Mesenteric fat pad (tissue), 1 donor: ENCODE results near the gene PHF3. TPM values are rescaled to one million over a fixed set of nuclear protein-coding genes. Genes with fewer than 3 reads are reported as not detected.

Experiments
- DNase-seq: peaks from one replicate; pipeline ENCODE4 v3.0.0-alpha.2; 2020; ENCODE audit warnings: low spot score
- long read RNA-seq: library from polyadenylated mRNA; unstranded; transcript quantifications from one replicate; pipeline ENCODE4 v2.0.0, GENCODE V29; 2020
- total RNA-seq: library from RNA; stranded (reverse); fragmentation: NEBNext Ultra II Directional; extraction: Animal tissue kit (Norgen Biotek cat#: 25700); gene quantifications from one replicate; pipeline ENCODE4 v1.2.1, GENCODE V29; 2021
- donor health status: DM: yes; HTN: yes; CAD: no.

The PHF3 gene, protein sequence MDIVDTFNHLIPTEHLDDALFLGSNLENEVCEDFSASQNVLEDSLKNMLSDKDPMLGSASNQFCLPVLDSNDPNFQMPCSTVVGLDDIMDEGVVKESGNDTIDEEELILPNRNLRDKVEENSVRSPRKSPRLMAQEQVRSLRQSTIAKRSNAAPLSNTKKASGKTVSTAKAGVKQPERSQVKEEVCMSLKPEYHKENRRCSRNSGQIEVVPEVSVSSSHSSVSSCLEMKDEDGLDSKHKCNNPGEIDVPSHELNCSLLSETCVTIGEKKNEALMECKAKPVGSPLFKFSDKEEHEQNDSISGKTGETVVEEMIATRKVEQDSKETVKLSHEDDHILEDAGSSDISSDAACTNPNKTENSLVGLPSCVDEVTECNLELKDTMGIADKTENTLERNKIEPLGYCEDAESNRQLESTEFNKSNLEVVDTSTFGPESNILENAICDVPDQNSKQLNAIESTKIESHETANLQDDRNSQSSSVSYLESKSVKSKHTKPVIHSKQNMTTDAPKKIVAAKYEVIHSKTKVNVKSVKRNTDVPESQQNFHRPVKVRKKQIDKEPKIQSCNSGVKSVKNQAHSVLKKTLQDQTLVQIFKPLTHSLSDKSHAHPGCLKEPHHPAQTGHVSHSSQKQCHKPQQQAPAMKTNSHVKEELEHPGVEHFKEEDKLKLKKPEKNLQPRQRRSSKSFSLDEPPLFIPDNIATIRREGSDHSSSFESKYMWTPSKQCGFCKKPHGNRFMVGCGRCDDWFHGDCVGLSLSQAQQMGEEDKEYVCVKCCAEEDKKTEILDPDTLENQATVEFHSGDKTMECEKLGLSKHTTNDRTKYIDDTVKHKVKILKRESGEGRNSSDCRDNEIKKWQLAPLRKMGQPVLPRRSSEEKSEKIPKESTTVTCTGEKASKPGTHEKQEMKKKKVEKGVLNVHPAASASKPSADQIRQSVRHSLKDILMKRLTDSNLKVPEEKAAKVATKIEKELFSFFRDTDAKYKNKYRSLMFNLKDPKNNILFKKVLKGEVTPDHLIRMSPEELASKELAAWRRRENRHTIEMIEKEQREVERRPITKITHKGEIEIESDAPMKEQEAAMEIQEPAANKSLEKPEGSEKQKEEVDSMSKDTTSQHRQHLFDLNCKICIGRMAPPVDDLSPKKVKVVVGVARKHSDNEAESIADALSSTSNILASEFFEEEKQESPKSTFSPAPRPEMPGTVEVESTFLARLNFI (N-terminal part only)
- 41.2 TPM for total RNA-seq
- long read RNA-seq, partial matches to known transcripts: 46 of 59 reads
- long read RNA-seq, other reads (novel, unspliced or antisense): 11 of 59 reads

DNA sequence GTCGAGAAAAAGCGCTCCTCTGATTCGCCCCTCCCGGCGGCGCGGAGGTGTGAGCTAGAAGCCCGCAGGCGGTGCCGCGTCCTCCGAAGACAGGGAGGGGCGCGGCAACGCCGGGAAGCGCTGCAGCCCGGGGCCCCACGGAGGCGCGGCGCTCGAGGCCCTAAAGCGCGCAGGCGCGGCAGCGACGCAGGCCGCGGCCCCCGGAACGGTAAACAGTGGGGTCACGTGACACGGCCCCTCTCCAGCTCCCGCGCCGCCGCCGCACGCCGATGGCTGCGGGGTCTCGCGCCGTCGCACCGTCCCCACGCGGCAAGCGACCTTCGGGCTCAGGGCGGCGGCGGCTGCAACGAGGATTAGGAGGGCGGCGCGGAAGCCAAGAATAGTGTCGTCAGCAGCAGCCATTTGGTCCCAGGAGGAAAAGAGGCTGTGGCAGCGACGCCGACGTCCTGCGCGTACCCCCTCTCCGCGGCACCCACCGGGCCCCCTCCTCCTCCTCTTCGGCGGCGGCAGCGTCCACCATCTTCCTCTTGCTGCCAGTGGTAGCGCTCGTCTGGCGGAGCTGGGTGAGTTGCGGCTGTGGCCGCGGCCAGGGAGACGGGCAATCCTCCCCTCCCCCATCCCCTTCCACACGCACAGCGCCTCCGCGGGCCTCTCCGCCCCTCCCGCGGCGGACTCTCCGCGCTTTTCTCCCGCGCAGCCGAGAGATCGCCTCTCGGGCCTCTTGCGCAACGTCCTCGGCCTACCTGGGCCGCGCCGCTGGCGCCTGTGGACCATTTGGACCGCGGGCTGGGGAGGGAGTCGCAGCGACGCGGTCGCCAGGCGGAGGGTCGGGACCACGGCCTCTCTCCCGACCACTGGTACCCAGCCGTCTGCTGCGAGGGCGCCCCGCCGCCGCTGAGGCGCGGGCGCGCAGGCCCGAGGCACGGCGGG lies at the start of gene PHF3:
Gene PHF3, plus strand, starts transcription at position 215 of the 930 bp plus-strand sequence. CDS start 10,750 bp downstream, outside the sequence.
- DNase-seq: peak; percentile 96

DNA sequence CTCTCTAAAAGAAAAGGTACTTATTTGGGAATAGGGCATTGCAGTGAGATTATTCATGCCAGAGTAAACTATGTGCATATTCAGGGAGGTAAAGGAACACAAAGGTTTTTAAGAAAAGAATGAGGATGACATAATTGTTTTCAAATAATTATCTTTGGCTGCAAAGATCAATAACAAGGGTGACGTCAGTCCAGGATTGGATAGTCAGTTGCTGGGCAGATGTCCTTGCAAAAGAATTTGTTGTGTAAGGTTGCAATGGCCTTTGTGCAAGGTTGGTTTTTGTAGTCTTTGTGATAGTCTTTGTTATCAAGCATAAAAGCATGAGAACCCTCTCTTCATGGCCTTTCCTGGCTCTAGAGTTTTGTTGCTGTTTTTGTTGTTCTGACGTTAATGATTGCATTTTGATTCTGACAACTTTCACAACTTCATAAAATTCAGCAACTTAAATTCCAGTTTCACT lies 45.6 kb upstream of the PHF3 start:
- DNase-seq: no peak

DNA sequence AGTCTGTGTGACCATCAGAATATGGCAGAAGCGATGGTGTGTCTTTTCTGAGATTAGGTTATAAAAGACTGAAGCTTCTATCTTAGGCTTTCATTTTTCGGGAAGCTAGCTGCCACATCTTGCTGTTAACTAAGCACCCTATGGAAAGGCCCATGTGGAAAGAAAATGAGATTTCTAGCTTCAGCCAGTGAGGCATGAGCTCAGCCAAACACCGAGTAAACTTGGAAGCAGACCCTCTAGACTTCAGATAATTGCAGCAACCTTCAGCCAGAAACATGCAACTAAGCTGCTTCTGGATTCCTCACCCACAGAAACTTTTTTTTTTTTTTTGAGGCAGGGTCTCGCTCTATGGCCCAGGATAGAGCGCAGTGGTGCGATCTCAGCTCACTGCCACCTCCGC lies 42.7 kb upstream of the PHF3 start:
- DNase-seq: no peak

DNA sequence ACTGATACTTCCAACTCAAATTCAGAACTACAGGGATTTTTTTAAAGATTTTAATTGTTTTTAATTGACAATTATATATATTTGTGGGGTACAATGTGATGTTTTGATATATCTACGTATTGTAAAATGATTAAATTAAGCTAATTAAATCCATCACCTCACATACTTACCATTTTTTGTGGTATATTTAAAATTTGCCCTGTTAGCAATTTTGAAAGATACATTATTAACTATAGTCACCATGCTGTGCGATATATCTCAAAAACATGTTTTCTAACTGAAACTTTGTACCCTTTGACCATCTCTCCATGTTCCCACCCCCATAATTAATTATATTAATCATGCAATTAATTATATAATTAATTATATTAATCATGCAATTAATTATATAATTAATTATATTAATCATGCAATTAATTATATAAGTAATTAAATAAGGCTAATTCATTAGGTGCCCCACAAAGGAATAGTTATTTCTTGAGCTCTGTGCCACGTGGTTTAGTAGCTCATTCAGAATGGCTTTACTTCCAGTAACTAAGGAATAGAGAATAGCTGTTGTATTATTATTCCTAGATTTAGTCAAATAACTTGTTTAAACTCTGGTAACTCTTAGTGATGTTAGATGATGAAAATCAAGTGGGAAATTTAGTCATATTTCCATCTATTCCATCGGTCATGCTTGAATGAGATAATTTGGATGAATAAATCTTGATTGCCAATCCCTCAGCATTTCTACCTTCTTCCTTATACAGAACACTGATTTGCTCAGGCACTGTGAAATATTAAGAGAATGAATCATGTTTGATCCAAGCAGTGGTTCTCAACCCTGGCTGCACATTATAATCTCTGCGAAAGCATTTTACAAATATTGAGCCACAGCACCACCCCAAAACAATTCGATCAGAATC lies 38.2 kb upstream of the PHF3 start:
- DNase-seq: no peak

DNA sequence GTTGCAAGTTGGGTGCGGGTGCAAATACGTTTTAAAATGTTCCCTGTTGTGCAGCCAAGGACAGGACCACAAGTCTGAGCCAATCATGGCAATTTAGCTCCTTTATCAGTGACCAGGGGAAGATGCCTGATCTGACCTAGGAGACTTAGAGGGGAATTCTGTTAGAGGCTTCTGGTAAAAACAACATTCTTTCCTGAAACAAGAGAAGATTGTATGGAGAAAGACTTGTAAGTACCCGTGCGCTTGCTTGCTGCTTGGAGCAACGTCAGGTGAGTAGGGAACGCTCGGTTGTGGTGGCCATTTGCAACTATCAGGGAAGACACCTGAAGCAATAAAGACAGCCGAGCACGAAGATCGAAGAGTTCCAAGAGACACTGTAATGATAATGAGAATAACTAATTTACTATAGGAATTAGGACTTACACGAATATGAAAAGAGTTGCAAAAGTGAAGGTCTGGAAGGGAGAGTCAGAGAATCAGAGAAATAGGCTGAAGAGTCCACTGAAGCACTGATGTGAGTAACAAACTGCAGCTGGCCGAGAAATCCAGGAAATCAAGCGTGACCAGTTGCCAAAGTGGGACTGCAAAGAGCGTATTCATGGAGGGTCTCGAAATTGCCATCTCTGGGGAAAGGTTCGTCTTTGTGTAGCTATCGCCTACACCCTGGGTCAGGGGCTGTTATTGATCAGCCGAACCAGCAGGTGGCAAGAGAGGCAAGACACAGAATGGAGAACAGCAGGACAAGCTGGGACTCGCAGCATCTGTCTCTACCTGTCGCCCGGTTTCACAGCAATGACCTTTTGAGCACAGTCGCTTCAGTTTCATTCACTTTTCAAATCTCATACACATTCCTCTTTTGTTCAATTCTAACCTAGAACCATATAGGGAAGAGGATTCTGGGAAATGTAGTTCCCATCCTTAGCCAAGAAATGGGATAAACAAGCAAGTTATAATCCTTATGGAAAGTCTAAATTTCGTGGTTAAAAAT lies 37.3 kb upstream of the PHF3 start:
- no peak for DNase-seq

DNA sequence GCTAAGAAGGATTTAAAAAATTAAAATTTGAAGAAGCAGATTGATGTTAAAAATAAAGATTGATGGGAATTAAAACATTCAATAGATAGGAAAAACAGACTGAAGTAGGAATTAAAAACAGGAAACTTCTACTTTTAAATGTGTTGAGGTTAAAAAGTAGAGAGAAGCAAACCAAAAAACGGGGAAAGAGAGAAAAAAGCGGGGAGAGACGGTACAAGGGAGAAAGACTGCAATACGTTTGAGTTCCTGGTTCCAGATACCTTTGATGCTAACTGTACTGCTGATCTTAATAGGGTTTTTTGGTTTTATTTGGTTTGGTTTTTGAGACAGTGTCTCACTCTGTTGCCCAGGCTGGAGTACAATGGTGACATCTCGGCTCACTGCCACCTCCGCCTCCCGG lies 36.4 kb upstream of the PHF3 start:
- no peak for DNase-seq

DNA sequence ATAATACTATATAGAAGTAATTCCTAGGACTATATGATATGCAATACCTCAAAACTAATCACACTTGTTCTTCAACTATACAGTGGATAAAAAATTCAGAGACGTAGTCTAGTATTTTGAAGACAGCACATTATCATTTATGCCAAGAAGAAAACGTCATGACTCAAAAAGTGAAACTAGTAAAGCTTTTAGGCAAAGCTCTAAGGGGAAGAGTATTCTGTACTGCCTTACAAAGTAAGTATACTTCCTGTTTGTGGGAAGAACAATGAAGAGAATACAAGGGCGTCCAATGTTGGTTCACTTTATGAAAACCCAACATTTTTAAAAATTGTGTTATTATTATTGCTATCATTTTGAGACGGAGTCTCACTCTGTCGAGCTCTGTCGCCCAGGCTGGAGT lies 35.5 kb upstream of the PHF3 start:
- DNase-seq: no peak

DNA sequence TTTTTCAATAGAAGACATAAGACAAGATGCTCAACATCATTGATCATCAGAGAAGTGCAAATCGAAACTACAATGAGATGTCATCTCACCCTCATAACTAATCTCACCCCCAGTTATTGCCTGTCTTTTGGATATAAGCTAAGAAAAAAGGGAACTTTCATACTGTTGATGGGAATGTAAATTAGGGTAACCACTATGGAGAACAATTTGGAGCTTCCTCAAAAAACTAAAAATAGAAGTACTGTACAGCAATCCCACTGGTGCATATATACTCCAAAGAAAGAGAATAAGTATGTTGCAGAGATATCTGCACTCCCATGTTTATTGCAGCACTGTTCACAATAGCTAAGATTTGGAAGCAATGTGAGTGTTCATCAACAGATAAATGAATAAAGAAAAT lies 26.4 kb upstream of the PHF3 start:
- DNase-seq: no peak

DNA sequence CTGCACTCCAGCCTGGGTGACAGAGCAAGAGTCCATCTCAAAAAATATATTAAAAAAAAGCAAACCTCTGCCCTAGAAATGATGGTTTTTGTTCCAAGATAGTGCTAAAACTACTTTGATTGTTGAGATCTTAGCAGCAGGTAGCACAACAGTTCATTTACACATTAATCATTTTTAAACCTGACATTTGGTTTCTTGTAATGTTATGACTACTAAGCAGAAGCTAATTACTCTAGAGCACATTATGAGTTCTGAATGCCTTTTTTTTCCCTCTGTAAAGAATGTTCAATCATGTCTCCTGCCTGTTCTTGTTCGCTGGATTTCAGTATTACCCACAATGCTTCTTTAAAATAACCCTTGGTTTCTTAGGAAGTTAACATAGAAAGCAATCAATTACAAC lies 24.7 kb upstream of the PHF3 start:
- DNase-seq: no peak

DNA sequence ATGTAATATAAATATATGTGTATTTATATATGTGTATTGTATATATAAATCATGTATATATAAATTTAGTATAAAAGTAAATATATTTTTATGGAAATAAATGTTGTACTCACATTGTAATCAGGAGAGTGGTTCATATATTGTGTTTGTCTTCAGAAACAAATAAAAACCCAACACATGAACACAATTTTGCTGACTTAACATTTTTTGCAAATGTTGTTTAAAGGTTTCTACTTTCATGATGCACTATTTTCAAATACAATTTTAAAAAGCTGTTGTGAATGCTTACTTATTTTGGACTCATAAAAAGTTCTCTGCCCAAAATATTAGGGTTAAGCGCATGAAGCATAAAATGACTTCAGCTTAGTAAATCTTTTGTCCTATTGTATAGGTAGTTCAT lies 24.0 kb upstream of the PHF3 start:
- DNase-seq: no peak

DNA sequence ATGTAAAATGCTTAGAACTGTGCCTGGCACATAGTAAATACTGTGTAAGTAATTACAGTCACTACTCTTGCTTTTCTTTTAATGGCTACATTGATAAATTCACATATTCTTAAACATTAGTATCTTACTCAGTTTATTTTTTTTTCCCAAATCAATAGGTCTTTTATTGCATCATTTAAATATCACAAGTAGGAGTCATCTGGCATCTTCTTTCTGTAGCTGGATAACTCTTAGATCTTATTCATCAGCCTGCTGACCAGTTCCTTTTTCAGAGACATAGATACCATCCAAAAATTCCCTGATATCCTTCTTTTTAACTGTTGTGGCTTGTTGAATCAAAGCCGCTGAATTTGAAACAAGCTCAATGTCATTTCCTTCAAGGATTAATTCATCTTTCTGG lies 20.0 kb upstream of the PHF3 start:
- DNase-seq: no peak

DNA sequence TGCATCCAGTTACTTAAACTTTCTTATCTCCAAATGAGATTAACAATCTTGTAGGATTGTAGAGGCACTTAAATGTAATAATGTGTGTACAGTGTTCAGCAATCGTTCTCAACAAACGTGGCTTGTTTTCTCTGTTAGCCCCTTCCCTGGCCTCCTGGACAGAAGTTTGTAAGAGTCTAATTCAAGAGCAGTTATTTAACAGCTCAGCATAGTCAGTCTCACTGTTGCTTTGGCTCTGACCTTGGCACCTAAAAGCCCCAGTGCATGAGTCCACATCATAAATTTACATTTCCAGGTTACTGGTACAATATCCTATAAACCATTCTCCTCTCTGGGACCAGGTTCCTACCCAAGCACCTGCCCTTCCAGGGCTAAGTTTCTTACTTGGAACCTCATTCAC lies 11.5 kb upstream of the PHF3 start:
- DNase-seq: no peak

DNA sequence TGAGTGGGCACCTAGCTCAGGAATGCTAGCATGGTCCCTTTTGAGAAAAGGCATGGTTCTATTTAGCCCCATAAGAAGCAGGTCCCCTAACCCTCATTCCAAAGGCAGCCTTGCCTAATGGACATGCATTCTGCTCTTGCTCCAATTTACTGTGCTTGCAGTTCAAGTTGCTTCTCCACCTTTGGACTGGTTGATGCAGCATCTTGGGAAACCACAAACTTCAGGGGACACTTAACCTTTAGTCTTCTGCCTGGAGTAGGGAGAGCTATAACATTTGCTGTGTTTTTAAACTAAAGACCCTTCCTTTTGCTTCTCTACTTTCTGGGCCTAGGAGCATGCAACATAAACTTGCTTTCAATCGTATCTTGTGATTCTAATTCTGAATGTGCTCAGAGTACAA lies 5.1 kb upstream of the PHF3 start:
- DNase-seq: no peak

DNA sequence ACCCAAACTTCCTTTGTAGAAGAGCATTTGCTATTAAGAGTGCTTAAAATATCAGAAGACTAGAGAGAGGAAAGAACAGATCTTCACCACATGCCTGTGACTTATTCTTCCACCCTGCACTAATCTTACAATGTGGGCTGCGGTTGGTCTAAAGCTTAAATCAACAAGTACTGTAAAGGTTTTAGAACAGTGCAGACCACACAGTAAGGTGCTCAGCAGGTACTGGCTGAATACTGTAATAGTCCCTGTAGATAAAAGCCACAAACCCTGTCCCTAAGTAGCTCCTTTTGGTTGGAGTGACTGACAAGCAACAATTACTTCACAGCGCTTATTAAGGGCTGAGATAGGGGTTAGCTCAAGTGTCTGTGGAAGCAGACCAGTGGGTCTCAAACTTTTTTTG lies 972 bp upstream of the PHF3 start:
- DNase-seq: no peak

DNA sequence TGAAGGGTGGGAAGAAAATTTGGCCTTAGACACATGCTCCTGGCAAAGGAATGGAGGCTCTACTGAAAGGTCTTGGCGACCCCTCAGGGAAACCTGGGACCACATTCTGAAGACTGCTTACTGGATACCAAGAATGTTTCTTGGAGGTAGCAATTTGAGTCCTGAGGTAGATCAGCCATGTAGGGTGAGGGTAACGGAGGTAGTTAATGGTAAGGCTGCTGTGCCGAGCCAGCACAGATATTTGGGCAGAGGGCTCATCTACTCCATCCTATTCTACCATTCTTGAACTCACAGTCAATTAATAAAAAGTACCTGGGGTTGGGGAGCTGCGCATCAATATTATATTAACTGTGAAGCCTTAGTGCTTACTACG lies 401 bp upstream of the PHF3 start:
- DNase-seq: no peak

DNA sequence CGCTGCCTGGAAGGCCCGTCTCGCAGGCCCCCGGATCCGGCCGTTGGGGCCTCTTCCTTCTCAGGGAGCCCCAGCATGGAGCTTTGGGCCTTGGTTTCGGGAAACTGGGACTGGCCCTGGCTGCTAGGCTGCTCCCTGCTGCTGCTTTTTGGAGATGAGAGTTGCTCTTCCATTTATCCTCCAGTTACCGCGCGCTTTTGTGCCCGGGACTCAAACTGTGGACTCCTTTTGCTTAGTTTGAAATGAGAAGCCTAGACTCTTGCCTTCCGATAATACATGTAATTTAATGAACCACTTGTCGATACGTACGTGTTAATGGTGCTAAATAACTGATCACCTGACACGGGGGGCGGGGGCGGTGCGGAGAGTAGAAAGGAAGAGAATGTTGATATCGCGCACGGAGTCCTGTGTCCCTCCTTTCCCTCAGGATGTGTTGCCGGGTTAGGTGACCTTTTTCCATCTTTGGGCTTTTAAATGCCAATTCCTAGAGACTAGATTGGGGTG lies 968 bp downstream of the PHF3 start:
- DNase-seq: no peak

DNA sequence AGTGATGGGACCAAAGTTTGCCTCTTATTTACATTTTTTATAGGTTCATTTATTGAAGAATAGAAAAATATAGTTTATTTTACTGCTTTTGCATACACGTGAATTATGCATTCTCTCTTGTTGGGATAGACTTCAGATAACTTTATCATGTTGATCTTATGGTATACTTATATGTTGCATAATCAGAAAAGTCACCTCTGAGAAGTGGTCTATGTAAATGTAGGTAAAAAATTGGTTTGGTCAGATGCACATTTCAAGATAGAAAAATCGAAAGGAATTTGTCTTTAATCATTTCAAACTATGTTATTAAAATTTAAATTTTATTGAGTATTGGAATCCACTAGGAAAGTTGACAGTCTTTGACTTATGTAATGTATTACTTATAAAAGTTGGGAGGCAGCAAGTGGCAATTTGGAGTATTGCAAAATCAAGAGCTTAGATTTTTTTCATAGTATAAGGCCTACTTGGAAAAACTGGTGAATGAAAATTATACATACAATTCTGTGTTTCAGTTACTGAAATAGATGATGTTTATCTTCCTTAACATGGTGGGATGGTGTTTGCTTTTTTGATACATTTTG lies 2.4 kb downstream of the PHF3 start:
- DNase-seq: no peak

DNA sequence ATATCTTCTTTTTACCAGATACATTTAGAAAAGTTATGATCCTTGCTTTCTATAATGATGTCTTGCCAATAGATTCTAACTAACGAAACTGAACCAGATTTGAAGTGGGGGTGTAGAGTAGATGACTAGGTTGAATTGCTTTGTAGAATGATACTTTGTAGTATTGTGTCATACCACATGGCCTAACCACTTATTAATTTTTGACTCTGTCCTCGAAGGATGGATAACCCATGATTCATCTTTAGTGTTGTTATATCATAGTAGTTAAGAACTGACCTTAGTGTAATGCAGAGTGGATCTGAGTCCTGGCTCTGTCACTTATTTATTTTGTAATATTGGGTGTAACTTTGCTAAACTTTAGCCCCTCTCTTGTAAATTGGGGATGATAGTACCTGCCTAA lies 4.5 kb downstream of the PHF3 start:
- no peak for DNase-seq
